Stimulated activated naive CD8-positive, alpha-beta T cell treated with anti-CD3 and anti-CD28 coated beads, Interleukin-15, Interleukin-2, amounts not matched to agents 100 ng/mL and 50 ng/mL, for 24 hours (primary cell): ENCODE results near the gene GNG7.
"Not testable (repeated sequence)": the region's sequence is repeated elsewhere in the genome, so short reads cannot be mapped to it uniquely, and the experiment has no call there.

Experiments
- H3K27ac Mint-ChIP-seq: one replicate; pipeline ENCODE4 v1.8.0; 2021; ENCODE audit warnings: mild to moderate bottlenecking, mixed read lengths
- H3K27me3 Mint-ChIP-seq: one replicate; pipeline ENCODE4 v1.8.0; 2021; ENCODE audit warnings: mixed read lengths
- H3K36me3 Mint-ChIP-seq: one replicate; pipeline ENCODE4 v1.8.0; 2021; ENCODE audit warnings: low read depth, mixed read lengths
- H3K4me1 Mint-ChIP-seq: one replicate; pipeline ENCODE4 v1.8.0; 2021; ENCODE audit warnings: low read depth, mixed read lengths
- H3K4me3 Mint-ChIP-seq: one replicate; pipeline ENCODE4 v1.8.0; 2021; ENCODE audit warnings: mild to moderate bottlenecking, mixed read lengths
- H3K9me3 Mint-ChIP-seq: one replicate; pipeline ENCODE4 v1.8.0; 2021; ENCODE audit warnings: mixed read lengths

The GNG7 gene

GRCh38 chr19:2720777-2721569 is 18.5 kb upstream of the GNG7 start, which contains the start of gene DIRAS1:
DIRAS1 (minus strand) TSS chr19:2721372; CDS start chr19:2717806, 3,566 bp downstream.
- H3K4me3 Mint-ChIP-seq, result peak within 1 kb of the TSS; percentile 56
- no peaks in the 10 kb centered on the region for H3K9me3 Mint-ChIP-seq
- no peak within 1 kb of the TSS for H3K27ac Mint-ChIP-seq
- H3K36me3 Mint-ChIP-seq, result no peaks in the 10 kb centered on the region
- peaks cover 5% of the 10 kb centered on the region for H3K4me1 Mint-ChIP-seq
- peaks cover 17% of the 10 kb centered on the region for H3K27me3 Mint-ChIP-seq

- H3K4me1 Mint-ChIP-seq, result peaks cover 5% of the 10 kb centered on the region
- H3K27ac Mint-ChIP-seq, result no peak overlapping the region
- H3K9me3 Mint-ChIP-seq, result peaks cover 7% of the 10 kb centered on the region
- H3K4me3 Mint-ChIP-seq, result peak overlapping the region; percentile 41
- no peaks in the 10 kb centered on the region for H3K36me3 Mint-ChIP-seq
- peaks cover 17% of the 10 kb centered on the region for H3K27me3 Mint-ChIP-seq
Observed at GRCh38 chr19:2719920-2720776, 17.7 kb upstream of the GNG7 start.

- peaks cover 15% of the 10 kb centered on the region for H3K27me3 Mint-ChIP-seq
- H3K36me3 Mint-ChIP-seq, result no peaks in the 10 kb centered on the region
- H3K4me1 Mint-ChIP-seq, result peaks cover 5% of the 10 kb centered on the region
- no peak overlapping the region for H3K27ac Mint-ChIP-seq
- peaks cover 9% of the 10 kb centered on the region for H3K9me3 Mint-ChIP-seq
- H3K4me3 Mint-ChIP-seq, result no peak overlapping the region
Observed at GRCh38 chr19:2719232-2719735, 16.8 kb upstream of the GNG7 start.

GRCh38 chr19:2717638-2718541 is 15.4 kb upstream of the GNG7 start:
- Mint-ChIP-seq H3K4me3 (no peak overlapping the region), H3K9me3 (peaks cover 9% of the 10 kb centered on the region), H3K27ac (no peak overlapping the region), H3K27me3 (peaks cover 12% of the 10 kb centered on the region), H3K4me1 (peaks cover 5% of the 10 kb centered on the region), H3K36me3 (no peaks in the 10 kb centered on the region)

GRCh38 chr19:2716722-2717637 is 14.5 kb upstream of the GNG7 start:
- peaks cover 5% of the 10 kb centered on the region for H3K4me1 Mint-ChIP-seq
- no peak overlapping the region for H3K4me3 Mint-ChIP-seq
- no peak overlapping the region for H3K27ac Mint-ChIP-seq
- H3K27me3 Mint-ChIP-seq, result peaks cover 11% of the 10 kb centered on the region
- H3K9me3 Mint-ChIP-seq, result peaks cover 9% of the 10 kb centered on the region
- no peaks in the 10 kb centered on the region for H3K36me3 Mint-ChIP-seq

GRCh38 chr19:2716275-2716650 is 13.8 kb upstream of the GNG7 start:
- Mint-ChIP-seq H3K4me3 (no peak overlapping the region), H3K4me1 (peaks cover 12% of the 10 kb centered on the region), H3K27ac (no peak overlapping the region), H3K27me3 (peaks cover 7% of the 10 kb centered on the region), H3K36me3 (no peaks in the 10 kb centered on the region), H3K9me3 (peaks cover 9% of the 10 kb centered on the region)

- Mint-ChIP-seq H3K9me3 (peaks cover 9% of the 10 kb centered on the region), H3K36me3 (no peaks in the 10 kb centered on the region), H3K4me3 (no peak overlapping the region), H3K27ac (no peak overlapping the region), H3K4me1 (peaks cover 15% of the 10 kb centered on the region), H3K27me3 (peaks cover 7% of the 10 kb centered on the region)
Observed at GRCh38 chr19:2715470-2716274, 13.2 kb upstream of the GNG7 start.

GRCh38 chr19:2714531-2715269 is 12.2 kb upstream of the GNG7 start:
- H3K27ac Mint-ChIP-seq, result no peak overlapping the region

GRCh38 chr19:2714102-2714501 is 11.6 kb upstream of the GNG7 start:
- H3K27ac Mint-ChIP-seq, H3K27me3 Mint-ChIP-seq: not testable (repeated sequence)

More at GRCh38 chr19:2714531-2715269, 12.2 kb upstream of the GNG7 start:
- peaks cover 11% of the 10 kb centered on the region for H3K4me1 Mint-ChIP-seq
- peaks cover 9% of the 10 kb centered on the region for H3K9me3 Mint-ChIP-seq
- peaks cover 2% of the 10 kb centered on the region for H3K27me3 Mint-ChIP-seq
- H3K4me3 Mint-ChIP-seq, result no peak overlapping the region
- H3K36me3 Mint-ChIP-seq, result no peaks in the 10 kb centered on the region

GRCh38 chr19:2713170-2713569 is 10.7 kb upstream of the GNG7 start:
- not testable (repeated sequence) for H3K27ac Mint-ChIP-seq, H3K36me3 Mint-ChIP-seq, H3K9me3 Mint-ChIP-seq, H3K4me3 Mint-ChIP-seq, H3K27me3 Mint-ChIP-seq, H3K4me1 Mint-ChIP-seq

More at GRCh38 chr19:2714102-2714501, 11.6 kb upstream of the GNG7 start:
- H3K4me3 Mint-ChIP-seq, H3K4me1 Mint-ChIP-seq, H3K9me3 Mint-ChIP-seq, H3K36me3 Mint-ChIP-seq: not testable (repeated sequence)

- no peak overlapping the region for H3K4me3 Mint-ChIP-seq
- H3K9me3 Mint-ChIP-seq, result peaks cover 9% of the 10 kb centered on the region
- H3K4me1 Mint-ChIP-seq, result peaks cover 10% of the 10 kb centered on the region
- H3K27ac Mint-ChIP-seq, result no peak overlapping the region
- H3K27me3 Mint-ChIP-seq, result no peaks in the 10 kb centered on the region
- no peaks in the 10 kb centered on the region for H3K36me3 Mint-ChIP-seq
Observed at GRCh38 chr19:2711875-2712205, 9.3 kb upstream of the GNG7 start.

GRCh38 chr19:2711172-2711874 is 8.8 kb upstream of the GNG7 start:
- H3K4me3 Mint-ChIP-seq, result no peak overlapping the region
- H3K27me3 Mint-ChIP-seq, result no peaks in the 10 kb centered on the region
- H3K27ac Mint-ChIP-seq, result no peak overlapping the region
- H3K4me1 Mint-ChIP-seq, result peaks cover 10% of the 10 kb centered on the region
- no peaks in the 10 kb centered on the region for H3K36me3 Mint-ChIP-seq
- H3K9me3 Mint-ChIP-seq, result peaks cover 9% of the 10 kb centered on the region
